Measurements from ENCODE around the gene SPDYE1. TPM values are rescaled to one million over a fixed set of nuclear protein-coding genes. Genes with fewer than 3 reads are reported as not detected.
"Not testable (repeated sequence)": the region's sequence is repeated elsewhere in the genome, so short reads cannot be mapped to it uniquely, and the experiment has no call there.

Gene SPDYE1
- polyA plus RNA-seq, 3 donors, result 0.40 to 1.7 (median 0.80) TPM

GRCh38 chr7:43987476-43987875, 10.2 kb upstream of the SPDYE1 start:
- not testable (repeated sequence) for DNase-seq (ENCODE audit: extremely low read depth in 1 of 11, low read depth in 9 of 11, low spot score in 4 of 11)

GRCh38 chr7:43990011-43990585, 7.6 kb upstream of the SPDYE1 start:
- DNase-seq (ENCODE audit: extremely low read depth in 1 of 11, low read depth in 9 of 11, low spot score in 4 of 11), result not testable (repeated sequence)

GRCh38 chr7:43990829-43991228, 6.9 kb upstream of the SPDYE1 start:
- not testable (repeated sequence) for DNase-seq (ENCODE audit: extremely low read depth in 1 of 11, low read depth in 9 of 11, low spot score in 4 of 11)

- not testable (repeated sequence) for DNase-seq (ENCODE audit: extremely low read depth in 1 of 11, low read depth in 9 of 11, low spot score in 4 of 11)
Observed at GRCh38 chr7:43992896-43993295, 4.8 kb upstream of the SPDYE1 start.

GRCh38 chr7:43994681-43995080, 3.0 kb upstream of the SPDYE1 start:
- not testable (repeated sequence) for DNase-seq (ENCODE audit: extremely low read depth in 1 of 11, low read depth in 9 of 11, low spot score in 4 of 11)

GRCh38 chr7:44012081-44012480, 14.4 kb downstream of the SPDYE1 start:
- not testable (repeated sequence) for DNase-seq (ENCODE audit: extremely low read depth in 1 of 11, low read depth in 9 of 11, low spot score in 4 of 11)

- not testable (repeated sequence) for DNase-seq (ENCODE audit: extremely low read depth in 1 of 11, low read depth in 9 of 11, low spot score in 4 of 11)
Observed at GRCh38 chr7:44015090-44015489, 17.4 kb downstream of the SPDYE1 start.

- DNase-seq (ENCODE audit: extremely low read depth in 1 of 11, low read depth in 9 of 11, low spot score in 4 of 11), result peak; percentile 87 to 97 (median 94)
Observed at GRCh38 chr7:44018857-44019807, 21.4 kb downstream of the SPDYE1 start.

- not testable (repeated sequence) for DNase-seq (ENCODE audit: extremely low read depth in 1 of 11, low read depth in 9 of 11, low spot score in 4 of 11)
Observed at GRCh38 chr7:44019825-44020224, 22.1 kb downstream of the SPDYE1 start.

- not testable (repeated sequence) for DNase-seq (ENCODE audit: extremely low read depth in 1 of 11, low read depth in 9 of 11, low spot score in 4 of 11)
Observed at GRCh38 chr7:44022069-44022468, 24.4 kb downstream of the SPDYE1 start.

- not testable (repeated sequence) for DNase-seq (ENCODE audit: extremely low read depth in 1 of 11, low read depth in 9 of 11, low spot score in 4 of 11)
Observed at GRCh38 chr7:44022796-44023467, 25.2 kb downstream of the SPDYE1 start.

- not testable (repeated sequence) for DNase-seq (ENCODE audit: extremely low read depth in 1 of 11, low read depth in 9 of 11, low spot score in 4 of 11)
Observed at GRCh38 chr7:44029433-44029832, 31.7 kb downstream of the SPDYE1 start.

- DNase-seq (ENCODE audit: extremely low read depth in 1 of 11, low read depth in 9 of 11, low spot score in 4 of 11), result not testable (repeated sequence)
Observed at GRCh38 chr7:44030029-44030428, 32.3 kb downstream of the SPDYE1 start.

- not testable (repeated sequence) for DNase-seq (ENCODE audit: extremely low read depth in 1 of 11, low read depth in 9 of 11, low spot score in 4 of 11)
Observed at GRCh38 chr7:44031319-44031718, 33.6 kb downstream of the SPDYE1 start.

GRCh38 chr7:44032031-44032430, 34.3 kb downstream of the SPDYE1 start:
- DNase-seq (ENCODE audit: extremely low read depth in 1 of 11, low read depth in 9 of 11, low spot score in 4 of 11), result not testable (repeated sequence)

- DNase-seq (ENCODE audit: extremely low read depth in 1 of 11, low read depth in 9 of 11, low spot score in 4 of 11), result not testable (repeated sequence)
Observed at GRCh38 chr7:44033971-44034844, 36.5 kb downstream of the SPDYE1 start.

- not testable (repeated sequence) for DNase-seq (ENCODE audit: extremely low read depth in 1 of 11, low read depth in 9 of 11, low spot score in 4 of 11)
Observed at GRCh38 chr7:44036364-44036763, 38.7 kb downstream of the SPDYE1 start.

GRCh38 chr7:44037951-44038350, 40.3 kb downstream of the SPDYE1 start:
- DNase-seq (ENCODE audit: extremely low read depth in 1 of 11, low read depth in 9 of 11, low spot score in 4 of 11), result not testable (repeated sequence)

GRCh38 chr7:44038553-44038952, 40.9 kb downstream of the SPDYE1 start:
- not testable (repeated sequence) for DNase-seq (ENCODE audit: extremely low read depth in 1 of 11, low read depth in 9 of 11, low spot score in 4 of 11)

Measured in renal cortex interstitium (tissue), 11 donors.